Measurements from ENCODE around the gene CDK5RAP2.

- TF ChIP-seq, protein P1, sequence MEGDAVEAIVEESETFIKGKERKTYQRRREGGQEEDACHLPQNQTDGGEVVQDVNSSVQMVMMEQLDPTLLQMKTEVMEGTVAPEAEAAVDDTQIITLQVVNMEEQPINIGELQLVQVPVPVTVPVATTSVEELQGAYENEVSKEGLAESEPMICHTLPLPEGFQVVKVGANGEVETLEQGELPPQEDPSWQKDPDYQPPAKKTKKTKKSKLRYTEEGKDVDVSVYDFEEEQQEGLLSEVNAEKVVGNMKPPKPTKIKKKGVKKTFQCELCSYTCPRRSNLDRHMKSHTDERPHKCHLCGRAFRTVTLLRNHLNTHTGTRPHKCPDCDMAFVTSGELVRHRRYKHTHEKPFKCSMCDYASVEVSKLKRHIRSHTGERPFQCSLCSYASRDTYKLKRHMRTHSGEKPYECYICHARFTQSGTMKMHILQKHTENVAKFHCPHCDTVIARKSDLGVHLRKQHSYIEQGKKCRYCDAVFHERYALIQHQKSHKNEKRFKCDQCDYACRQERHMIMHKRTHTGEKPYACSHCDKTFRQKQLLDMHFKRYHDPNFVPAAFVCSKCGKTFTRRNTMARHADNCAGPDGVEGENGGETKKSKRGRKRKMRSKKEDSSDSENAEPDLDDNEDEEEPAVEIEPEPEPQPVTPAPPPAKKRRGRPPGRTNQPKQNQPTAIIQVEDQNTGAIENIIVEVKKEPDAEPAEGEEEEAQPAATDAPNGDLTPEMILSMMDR (IDR thresholded peaks at IDR 0.05; ENCODE audit: insufficient read depth, low read length): no peak
- TF ChIP-seq GABPA (IDR thresholded peaks at IDR 0.05; ENCODE audit: low read depth): no peak
- no peak for TF ChIP-seq REST (IDR thresholded peaks at IDR 0.05; ENCODE audit: insufficient replicate concordance, low read depth)
- no peak for TF ChIP-seq POLR2AphosphoS5 (IDR thresholded peaks at IDR 0.05; ENCODE audit: low read depth)
Observed at GRCh38 chr9:120438111-120438510, 141.9 kb downstream of the CDK5RAP2 start.
